AG09319 (cell line): ENCODE results near the gene MINK1.

Experiments
- DNase-seq: peaks from one replicate; pipeline ENCODE4 v3.0.0-alpha.2; 2010; ENCODE audit warnings: low read depth; ENCODE audit errors: extremely low read depth
- CTCF ChIP-seq: IDR thresholded peaks from 2 replicates; pipeline ENCODE4 v1.5.1; 2011; ENCODE audit warnings: low read depth, mild to moderate bottlenecking, inconsistent platforms, low read length, moderate library complexity

The MINK1 gene

DNA sequence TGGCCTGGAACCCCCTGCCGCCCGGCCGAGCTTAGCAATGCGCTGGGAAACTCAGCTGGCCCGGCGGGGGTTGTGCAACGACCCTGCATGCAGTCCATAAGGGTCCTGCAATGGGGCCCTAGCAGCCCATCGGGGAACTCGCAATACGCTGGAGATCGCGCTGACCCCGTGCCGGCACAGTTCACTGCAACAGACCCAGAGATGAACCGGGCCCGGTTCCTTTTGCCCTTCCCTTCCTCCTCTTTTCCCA is 106.3 kb downstream of the MINK1 start:
- no peak for DNase-seq
- no peak for TF ChIP-seq CTCF

DNA sequence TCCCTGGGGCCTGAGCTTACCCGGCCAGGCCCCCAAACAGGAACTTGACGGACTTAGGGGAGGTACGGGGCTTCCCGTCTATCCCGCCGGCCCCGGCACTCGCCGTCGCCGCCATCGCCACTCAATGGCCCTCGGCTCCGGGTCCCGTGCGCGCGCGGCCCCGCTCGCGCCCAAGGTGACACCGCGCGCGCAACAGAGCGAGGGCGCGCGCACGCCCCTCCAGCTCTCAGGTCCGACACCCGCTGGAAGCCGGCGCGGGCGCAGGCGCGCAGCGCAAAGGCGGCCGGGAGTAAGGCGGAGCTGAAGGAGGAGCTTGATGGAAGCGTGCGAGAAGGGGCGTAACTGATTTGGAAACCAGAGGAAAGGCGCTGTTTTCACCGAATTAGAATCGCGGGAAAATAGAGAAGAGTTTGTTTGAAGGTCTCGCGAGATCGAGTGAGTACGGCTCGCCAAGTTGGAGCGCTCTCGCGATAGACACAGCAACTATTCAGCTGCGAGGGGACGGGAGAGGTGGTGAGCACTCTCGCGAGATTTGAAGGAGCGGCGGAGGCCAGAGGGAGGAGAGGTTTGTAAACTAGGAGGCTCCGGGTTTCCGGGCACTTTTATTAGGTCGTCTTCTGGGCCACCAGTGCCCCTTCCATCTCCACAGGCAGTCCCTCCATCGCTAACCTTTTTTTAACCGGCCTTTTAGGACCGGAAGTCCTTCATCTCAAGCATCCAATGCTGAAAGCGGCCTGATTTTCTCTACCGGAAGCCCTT is 106.8 kb downstream of the MINK1 start, which contains the start of the genes RNF167 and SLC25A11:
Gene RNF167, plus strand, starts transcription at position 473 of the 759 bp plus-strand sequence. CDS start 642 bp downstream, outside the sequence.
Gene SLC25A11, minus strand, starts transcription at position 251 of the 759 bp plus-strand sequence. Its CDS starts 136 bp downstream, at position 115.
- peak; percentile 99 for DNase-seq
- no peak for TF ChIP-seq CTCF

GRCh38 chr17:4940555-4941318 is 107.6 kb downstream of the MINK1 start:
- no peak for TF ChIP-seq CTCF
- DNase-seq, result no peak

- no peak for TF ChIP-seq CTCF
- no peak for DNase-seq
Measured at GRCh38 chr17:4941319-4941610, 108.1 kb downstream of the MINK1 start.

GRCh38 chr17:4942760-4943508 is 109.8 kb downstream of the MINK1 start:
- no peak for DNase-seq
- TF ChIP-seq CTCF, result no peak

DNA sequence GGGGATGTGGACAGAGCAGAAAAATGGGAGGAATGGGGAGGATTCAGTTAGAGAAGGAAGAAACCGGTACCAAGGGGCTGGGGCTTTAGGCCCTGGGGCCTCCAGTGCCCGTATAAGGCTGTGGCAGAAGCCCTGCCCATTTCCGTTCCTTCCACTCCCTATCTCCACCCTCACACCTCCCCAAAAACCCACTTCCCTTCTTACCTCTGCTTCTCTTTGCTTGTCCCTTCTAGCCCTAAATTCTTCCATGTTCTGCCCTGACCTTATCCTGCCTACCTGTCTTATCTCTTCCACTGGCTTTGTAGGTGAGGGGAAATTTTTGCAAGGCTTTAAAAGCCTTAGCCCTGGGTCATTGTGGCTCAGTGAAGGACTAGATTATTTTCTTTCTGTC is 111.0 kb downstream of the MINK1 start:
- no peak for DNase-seq
- no peak for TF ChIP-seq CTCF
